GM19193 (cell line): Measurements from ENCODE around the gene DBNL.
"Not testable (repeated sequence)": the region's sequence is repeated elsewhere in the genome, so short reads cannot be mapped to it uniquely, and the experiment has no call there.

Experiments
- POLR2A ChIP-seq: IDR thresholded peaks from 4 replicates; pipeline ENCODE4 v1.6.1; 2011; ENCODE audit not compliant: insufficient read depth, insufficient read length; ENCODE audit errors: extremely low read depth

DBNL gene

DNA sequence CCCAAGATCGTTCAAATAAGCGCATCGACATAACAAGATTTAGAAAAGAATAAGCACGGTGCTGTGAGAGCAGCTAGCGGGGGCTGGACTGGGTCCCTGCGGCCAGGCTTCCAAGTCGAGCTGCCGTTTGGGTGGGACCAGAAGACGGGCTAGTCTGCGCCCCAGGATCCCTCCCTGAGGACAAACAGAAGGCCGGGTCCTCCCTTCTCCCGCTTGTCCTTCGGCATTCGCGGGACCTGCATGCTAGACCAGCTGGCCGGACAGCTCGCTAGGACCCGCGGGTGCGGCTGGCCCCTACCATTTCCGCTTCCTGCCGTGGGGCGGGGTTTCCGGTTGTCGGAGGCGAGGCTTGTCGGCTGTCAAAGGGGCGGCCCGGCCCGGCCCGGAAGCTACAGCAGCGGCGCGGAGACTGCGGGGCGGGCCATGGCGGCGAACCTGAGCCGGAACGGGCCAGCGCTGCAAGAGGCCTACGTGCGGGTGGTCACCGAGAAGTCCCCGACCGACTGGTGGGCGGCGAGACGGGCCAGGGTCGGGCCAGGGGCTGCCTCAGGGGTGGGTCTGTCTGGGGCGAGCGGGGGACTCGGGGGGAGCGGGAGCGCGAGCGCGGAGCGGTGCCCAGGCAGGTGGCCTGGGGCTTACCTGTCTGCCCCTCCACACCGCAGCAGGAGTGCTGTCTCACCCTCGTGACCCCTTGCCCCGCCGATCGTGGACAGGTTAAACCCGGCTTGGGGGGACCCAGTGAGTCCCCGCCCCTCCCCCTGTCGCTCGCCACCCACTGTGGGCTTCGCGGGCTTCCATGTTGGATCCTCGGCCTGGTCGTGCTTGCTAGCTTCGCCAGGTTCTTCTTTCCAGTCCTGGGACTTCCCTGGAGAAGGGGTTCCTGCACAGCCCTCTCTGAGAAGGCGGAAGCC is at the start of gene DBNL:
Gene DBNL, plus strand, starts transcription at position 388 of the 911 bp plus-strand sequence. Its CDS starts 36 bp downstream, at position 424.
- TF ChIP-seq POLR2A: peak; percentile 97

DNA sequence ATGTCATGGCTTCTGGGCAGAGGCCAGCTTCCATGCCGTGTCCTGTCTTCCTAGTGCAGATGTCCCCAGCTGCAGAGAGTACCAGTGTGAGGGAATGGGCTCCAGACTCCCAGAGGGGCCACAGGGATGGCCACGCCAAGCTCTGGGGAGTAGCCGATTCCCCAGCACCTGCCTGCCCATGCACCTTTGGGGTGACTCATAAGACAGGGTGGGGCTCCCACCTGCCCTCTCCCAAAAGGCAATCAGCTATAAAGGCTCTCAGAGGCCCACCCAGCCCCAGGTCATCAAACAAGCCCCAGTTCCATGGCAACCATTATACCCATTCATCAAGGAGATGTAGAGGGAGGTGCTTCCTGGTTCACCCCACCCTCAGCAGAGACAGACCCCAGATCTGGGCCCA is 47.0 kb upstream of the DBNL start, which contains the start of gene SPDYE1:
Gene SPDYE1, plus strand, starts transcription at position 366 of the 400 bp plus-strand sequence. CDS start 2,053 bp downstream, outside the sequence.
- TF ChIP-seq POLR2A: not testable (repeated sequence)

- TF ChIP-seq POLR2A: peak; percentile 63
Measured at GRCh38 chr7:44018857-44019807, 25.4 kb upstream of the DBNL start.

DNA sequence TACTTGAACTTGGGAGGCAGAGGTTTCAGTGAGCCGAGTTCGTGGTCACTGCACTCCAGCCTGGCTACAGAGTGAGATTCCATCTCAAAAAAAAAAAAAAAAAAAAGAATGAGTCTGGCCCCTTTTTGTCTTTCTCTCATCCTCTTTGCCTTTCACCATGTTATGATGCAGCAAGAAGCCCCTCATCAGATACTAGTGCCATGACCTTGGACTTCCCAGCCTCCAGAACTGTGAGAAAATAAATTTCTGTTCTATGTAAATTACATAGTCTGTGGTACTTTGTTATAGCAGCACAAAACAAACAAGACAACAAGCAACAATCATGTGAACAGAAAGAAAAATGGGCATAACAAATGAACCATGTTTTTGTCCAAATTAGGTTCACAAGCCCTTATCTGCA is 2.3 kb upstream of the DBNL start:
- TF ChIP-seq POLR2A: no peak

GRCh38 chr7:44043902-44044301 is 600 bp upstream of the DBNL start:
- TF ChIP-seq POLR2A: no peak

DNA sequence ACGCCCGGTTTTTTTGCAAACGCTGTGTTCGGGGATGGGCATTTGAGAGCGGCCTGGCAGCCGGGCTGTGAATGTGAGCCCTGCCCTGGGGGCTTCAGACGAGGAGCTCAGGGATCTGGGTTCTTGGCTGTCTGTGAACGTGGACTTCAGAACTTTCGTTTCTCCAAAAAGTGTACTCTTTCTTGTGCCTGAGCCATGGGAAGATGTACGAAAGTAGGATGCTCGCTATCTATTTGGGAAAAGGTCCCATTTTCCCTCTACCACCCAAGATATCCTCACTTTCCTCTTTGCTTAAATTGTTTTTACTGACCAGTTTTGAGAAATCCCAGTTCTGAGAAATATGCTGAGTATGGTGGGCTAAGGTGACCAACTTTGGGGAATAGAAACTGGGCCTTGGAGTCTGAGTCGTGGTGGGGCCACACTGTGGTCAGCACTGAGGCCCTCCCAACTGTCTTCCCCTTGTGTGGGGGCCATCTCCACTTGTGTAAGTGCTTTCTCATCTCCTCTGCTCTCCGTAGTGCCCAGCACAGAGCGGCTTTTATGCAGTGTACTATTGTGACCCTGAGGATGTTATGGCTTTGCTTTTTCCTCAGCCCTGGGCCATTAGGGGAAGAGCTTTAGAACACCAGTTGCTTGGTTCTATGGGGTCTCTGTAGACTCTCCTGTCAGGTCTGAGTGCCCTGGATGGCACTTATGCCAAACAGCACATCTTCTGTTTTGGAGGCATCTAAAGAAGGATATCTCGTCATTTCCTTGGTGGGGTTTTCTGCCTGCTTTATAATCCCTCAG is 918 bp downstream of the DBNL start:
- no peak for TF ChIP-seq POLR2A

GRCh38 chr7:44046321-44047061 is 2.0 kb downstream of the DBNL start:
- TF ChIP-seq POLR2A: peak; percentile 26

DNA sequence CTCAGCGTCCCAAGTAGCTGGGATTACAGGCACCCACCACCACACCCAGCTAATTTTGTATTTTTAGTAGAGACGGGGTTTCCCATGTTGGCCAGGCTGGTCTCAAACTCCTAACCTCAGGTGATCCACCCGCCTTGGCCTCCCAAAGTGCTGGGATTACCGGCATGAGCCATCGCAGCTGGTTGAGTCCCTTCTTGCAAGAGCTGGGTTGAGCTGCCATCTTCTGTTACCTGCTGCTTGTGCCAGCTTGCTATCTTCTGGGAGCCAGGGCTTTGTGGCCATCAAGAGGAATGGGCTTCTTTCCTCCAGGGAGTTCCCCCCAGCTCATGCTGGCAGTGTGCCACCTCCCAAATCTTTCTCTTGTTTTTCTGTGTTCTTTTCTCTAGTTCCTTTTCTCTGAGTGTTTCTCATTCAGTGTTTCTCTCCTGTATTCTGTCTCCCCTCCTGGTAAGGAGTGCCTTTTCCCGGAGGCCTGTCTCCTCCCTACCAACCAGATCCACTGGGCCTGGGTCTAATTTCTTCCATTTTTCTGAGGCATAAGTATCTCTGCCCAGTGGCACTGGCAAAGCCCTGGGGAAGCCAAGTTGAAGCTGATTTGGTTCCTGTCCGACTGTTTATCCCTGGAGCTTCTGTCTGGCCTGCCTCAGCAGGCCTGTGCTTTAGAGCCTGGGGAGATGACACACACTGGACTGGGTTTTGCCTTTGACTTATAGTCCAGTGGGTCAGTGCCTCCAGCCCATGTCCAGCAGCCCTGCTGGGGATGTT is 3.7 kb downstream of the DBNL start:
- no peak for TF ChIP-seq POLR2A

DNA sequence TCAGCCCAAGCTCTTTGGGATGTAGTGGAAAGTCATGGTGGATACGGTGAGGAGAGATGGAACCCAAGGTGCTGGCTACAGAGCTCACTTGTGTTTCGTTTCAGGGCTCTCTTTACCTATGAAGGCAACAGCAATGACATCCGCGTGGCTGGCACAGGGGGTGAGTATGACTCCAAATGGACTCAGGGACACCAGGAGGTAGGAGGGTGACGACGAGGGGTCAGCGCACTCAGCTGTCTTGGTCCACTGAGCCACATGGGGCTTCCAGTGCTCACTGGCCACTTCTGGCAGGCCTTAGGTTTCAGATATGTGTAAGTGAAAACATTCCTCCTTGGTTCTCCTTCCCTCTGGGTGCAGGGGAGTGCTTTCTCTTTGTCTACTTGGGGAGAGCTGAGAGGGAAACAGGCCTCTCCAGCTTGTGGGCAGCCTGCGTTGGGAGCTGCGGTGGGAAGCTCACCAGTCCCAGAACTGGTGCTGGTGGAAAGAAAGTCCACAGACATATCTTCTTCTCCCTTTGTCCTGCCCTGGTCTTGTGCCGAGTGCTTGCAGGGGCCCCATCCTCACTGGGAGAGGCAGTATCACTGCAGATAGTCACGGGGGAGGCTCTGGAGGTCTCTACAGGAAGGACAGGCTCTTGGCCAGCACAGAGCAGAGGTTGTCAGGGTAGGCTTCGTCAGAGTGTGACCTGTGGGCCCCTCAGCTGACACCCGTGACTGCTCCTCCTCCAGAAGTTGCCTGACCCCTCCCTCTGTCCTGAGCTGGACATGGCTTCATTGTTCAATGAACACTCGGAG is 5.8 kb downstream of the DBNL start:
- no peak for TF ChIP-seq POLR2A

DNA sequence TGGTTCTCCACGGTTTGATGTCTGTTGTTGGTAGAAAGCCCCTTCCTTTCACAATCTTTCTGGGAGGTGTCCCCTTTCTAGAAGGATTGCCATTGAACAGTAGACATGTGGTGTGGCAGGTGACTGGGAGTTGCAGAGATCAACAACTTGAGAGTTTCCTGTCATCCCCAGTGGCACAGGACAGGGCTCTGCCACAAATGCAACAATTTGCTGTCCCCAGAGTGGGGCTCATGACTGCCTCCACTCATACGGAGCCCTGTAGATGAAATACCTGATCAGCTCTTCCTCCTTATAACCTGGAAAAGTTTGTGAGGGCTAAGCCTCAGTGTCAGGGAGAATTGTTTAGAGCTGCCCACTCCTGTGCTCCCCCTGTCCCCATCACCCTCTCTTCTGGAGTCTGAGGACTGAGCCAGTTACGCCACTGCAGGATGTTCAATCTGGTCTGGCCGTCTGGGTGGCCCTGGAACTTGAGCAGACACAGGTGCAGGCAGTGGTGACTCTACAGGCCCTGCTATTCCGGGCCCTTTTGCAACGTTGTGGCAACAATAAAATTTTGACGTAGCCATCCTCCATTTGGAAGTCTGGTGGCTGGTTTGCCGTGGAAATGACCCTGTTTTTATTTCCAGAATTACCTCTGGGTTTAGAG is 6.5 kb downstream of the DBNL start:
- no peak for TF ChIP-seq POLR2A

GRCh38 chr7:44051611-44052220 is 7.2 kb downstream of the DBNL start:
- no peak for TF ChIP-seq POLR2A
